ENCODE results near the gene ZNF175.
A peak's percentile ranks its signal among the peaks of the same experiment; 100 is the strongest.

ZNF175 gene

GRCh38 chr19:51570962-51571575 is at the start of gene ZNF175:
Gene ZNF175 (plus strand): TSS chr19:51571283. CDS start chr19:51573330, 2,047 bp downstream.
- DNase-seq (ENCODE audit: low read depth in 2 of 2, low spot score in 1 of 2): peak; percentile 45 to 74

DNA sequence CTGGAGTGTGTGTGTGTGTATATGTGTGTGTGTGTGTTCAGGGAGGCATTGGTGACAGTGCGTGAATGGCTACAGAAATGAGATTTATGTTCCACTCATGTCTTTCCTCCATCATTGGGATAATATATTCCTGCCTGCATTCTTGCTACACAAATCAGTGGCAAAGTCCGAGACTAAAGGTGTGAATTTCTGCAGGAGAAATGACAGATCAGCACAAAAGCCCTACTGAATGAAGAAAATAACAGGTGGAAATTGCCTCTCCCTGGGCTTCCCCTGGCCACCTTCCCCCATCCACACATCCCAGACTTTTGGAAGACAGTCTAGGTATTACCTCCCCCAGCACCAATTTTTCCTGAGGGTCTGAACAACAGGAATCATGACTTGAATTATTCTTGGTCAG is 49.7 kb upstream of the ZNF175 start:
- DNase-seq (ENCODE audit: low read depth in 2 of 2, low spot score in 1 of 2): no peak

- no peak for DNase-seq (ENCODE audit: low read depth in 2 of 2, low spot score in 1 of 2)
Measured at GRCh38 chr19:51521781-51522180, 49.3 kb upstream of the ZNF175 start.

DNA sequence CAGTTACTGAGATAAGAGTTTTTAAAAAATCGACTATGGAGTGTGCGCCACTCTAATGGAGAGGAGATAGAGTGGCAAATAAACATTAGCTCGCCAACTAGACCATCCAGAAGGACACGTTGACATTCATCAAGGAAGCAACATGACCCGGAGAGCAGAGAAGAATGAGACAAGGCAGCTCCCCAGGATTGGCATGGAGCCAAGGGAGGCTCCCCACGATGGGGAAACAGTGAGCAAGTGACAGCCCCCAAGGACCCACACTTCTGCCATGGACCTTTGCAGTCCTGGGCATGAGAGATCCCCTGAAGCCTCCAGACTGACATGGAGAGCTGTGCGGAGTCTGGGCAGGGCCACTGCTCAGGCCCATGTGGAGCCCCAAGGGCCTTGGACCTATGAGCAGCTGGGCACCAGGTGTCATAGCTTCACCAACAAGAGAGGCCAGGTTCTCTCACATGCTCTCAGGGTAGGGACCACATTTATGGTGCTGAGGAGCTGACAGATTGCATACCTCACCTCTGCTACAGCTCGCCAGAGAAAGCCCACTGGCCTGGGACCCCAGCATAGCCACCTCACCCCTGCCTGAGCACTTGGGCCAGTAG is 46.3 kb upstream of the ZNF175 start:
- DNase-seq (ENCODE audit: low read depth in 2 of 2, low spot score in 1 of 2): no peak

GRCh38 chr19:51525651-51526050 is 45.4 kb upstream of the ZNF175 start:
- DNase-seq (ENCODE audit: low read depth in 2 of 2, low spot score in 1 of 2): no peak

- DNase-seq (ENCODE audit: low read depth in 2 of 2, low spot score in 1 of 2): no peak
Measured at GRCh38 chr19:51529301-51529700, 41.8 kb upstream of the ZNF175 start.

DNA sequence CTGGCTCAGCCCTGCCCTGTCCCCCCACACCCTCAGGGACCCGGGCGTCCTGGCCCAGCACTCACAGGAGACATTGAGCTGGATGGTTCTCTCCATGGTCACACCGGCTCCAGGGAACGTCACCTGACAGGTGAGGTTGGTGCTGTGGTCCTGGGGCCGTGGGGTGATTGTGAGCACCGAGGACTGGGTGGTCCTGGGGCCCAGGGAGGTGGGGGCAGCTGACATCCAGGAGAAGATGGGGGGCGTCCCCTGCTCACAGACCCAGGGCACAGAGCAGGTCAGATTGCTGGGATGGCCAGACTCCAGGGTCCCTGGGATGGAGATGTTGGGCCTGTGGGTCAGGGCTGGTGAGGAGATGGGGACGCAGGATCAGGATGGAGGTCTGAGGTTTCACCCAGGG is 40.5 kb upstream of the ZNF175 start:
- no peak for DNase-seq (ENCODE audit: low read depth in 2 of 2, low spot score in 1 of 2)

DNA sequence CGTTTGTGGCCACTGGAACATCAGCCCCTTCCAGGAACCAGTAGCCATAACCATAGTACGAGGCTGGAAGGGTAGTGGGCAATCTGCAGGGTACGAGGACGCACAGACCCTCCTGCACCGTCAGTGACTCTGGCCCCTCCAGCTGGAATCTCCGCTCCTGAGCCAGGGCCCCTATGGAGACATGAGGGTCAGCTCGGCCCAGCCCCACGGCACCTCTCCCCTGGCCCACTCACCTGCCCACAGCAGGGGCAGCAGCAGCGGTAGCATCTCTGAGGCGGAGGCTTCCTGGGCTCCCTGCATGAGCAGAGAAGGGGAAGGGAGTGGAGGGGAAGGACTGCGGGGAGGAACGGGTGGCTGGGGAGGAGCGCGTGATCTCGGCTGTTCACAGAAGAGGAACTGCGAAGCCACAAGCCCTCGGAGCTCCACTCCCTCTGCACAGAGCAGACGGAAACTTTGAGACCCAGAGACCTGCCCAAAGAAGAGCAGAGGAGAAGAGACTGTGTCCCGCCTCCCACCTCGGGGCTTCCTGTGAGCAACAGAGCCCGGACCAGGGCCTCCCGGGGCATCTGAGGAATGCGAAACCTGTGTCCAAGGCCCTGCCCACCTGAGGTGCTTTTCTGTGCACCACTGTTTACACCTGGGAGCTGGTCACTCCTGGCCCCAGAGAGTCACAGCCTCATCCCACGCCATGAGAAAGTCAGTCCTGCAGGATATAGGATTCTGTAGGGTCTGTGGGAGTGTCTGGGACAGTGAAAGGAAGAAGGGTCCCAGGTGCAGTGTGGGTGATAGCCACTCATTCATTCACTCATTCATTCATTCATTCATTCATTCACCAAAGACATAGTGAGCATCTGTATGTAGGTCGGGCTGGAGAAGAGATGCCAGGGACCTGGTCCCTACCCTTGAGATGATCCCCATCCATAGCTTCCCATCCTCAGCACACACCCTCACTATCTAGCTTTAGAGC is 39.5 kb upstream of the ZNF175 start, which contains the start of gene SIGLEC6:
TSS of gene SIGLEC6 (minus strand) at position 322 of the 967 bp plus-strand sequence. CDS start at position 300, 22 bp downstream.
- peak in 1 of 2 donors; percentile 22 for DNase-seq (ENCODE audit: low read depth in 2 of 2, low spot score in 1 of 2)

- DNase-seq (ENCODE audit: low read depth in 2 of 2, low spot score in 1 of 2): no peak
Measured at GRCh38 chr19:51535535-51535934, 35.5 kb upstream of the ZNF175 start.

GRCh38 chr19:51539821-51540366 is 31.2 kb upstream of the ZNF175 start:
- no peak for DNase-seq (ENCODE audit: low read depth in 2 of 2, low spot score in 1 of 2)

- DNase-seq (ENCODE audit: low read depth in 2 of 2, low spot score in 1 of 2): no peak
Measured at GRCh38 chr19:51541458-51542357, 29.4 kb upstream of the ZNF175 start.

DNA sequence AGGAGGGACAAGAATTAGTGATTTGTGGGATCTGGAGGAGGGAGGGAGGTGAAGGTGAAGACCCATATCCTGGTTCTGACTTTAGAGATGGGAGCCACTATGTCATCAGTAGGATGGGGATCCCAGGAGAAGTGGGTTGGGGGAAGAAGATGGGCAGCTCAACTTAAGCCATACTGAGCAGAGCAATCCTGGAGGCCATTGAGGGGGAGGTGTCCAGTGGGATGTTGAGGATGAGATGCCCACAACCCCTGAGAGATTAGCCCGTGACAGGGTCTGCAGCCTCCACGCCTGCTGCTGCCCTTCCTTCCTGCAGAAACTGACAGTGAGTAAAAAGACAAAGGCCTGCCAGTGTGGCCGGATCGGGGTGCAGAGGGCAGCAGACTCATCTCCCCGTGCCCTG is 28.4 kb upstream of the ZNF175 start:
- DNase-seq (ENCODE audit: low read depth in 2 of 2, low spot score in 1 of 2): no peak

DNA sequence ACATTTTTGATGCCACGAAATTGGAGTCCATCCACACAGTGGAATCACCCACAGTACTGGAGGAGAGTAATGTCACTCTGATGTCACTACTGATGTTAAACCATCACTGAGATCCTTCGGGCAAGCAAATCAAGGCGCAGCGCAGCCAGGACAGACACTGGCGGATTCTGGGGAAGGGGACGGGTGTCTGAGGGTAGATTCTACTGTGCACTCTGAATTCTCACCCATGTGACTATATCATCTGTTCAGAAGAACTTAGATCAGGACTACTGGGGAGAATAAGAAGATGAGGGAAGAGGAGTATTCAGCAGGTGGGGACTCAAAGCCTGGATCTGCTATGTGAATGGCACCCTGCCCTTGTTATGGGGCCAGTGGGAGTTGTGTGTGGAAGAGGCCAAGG is 27.0 kb upstream of the ZNF175 start:
- no peak for DNase-seq (ENCODE audit: low read depth in 2 of 2, low spot score in 1 of 2)

GRCh38 chr19:51546107-51546649 is 24.9 kb upstream of the ZNF175 start:
- DNase-seq (ENCODE audit: low read depth in 2 of 2, low spot score in 1 of 2): no peak

DNA sequence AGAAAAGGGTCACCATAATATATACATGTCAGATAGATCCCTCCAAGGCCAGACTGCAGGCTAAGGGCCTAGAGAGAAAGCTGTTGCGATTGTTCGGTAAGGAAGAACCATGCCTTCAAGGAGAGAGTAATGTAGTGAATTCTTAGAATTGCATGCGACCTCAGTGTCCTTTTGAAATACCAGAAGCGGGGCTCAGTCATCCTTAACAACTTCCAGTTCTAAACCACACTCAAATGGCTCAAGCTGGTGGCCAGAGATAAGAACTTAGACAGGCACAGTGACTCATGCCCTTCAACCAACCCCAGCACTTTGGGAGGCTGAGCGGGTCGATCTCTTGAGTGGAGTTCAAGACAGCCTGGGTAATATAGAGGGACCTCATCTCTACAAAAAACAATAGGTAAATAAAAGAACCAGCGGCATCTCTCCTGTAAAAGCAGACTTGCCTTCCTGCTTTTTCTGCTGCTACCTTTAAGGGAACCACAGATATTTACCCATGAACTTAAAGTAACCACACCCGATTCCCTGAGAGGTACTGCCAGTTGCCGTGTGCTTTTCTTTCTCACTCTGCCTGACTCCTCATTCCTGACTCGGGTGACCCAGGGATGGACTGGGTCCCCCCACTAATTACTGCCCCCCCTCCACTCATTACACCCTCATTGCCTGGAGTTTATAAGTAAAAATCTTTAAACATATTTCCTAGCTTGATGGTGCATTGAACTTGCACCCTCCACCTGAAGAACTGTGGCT is 24.3 kb upstream of the ZNF175 start:
- no peak for DNase-seq (ENCODE audit: low read depth in 2 of 2, low spot score in 1 of 2)

GRCh38 chr19:51547397-51548212 is 23.5 kb upstream of the ZNF175 start:
- DNase-seq (ENCODE audit: low read depth in 2 of 2, low spot score in 1 of 2): no peak

DNA sequence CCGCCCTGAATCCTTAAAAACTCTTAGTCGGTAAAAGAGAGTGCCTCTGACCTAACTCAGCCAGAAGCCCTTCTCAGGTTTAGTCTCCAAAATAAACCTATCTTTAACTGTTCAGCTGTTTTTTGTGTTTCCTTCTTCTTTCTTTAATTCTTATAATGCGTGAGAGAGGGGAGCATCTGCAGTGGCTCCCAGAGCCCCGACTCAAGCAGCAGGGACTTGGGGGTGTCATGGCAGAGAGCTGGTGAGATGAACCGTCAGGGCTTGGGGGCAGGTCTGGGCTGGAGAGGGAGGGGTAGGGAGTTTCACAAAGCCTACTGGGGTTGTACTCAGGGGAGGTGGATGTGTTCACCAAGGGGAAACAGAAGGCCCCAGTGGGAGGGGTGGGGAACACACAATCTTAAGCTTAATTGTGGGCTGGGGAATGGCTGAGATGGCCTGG is 22.9 kb upstream of the ZNF175 start:
- DNase-seq (ENCODE audit: low read depth in 2 of 2, low spot score in 1 of 2): no peak

DNA sequence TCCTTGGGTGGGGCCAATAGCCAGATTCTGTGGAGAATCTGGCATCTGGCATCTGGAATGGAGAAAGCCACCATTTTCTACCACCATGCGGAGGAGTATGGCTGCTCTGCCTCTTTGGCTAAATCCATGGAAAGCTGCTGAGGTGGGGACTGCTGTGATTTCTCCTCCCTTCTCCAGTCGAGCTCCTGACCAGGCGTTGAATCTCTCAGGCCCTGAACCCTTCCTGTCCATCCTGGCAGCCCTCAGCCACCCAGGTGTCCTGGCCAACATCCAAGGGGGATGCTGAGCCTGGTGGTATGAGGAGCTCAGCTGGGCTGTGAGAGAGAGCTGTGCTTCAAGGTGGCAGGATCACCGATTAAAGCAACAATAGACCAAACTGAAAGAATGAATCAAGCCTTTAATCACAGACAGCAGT is 22.2 kb upstream of the ZNF175 start:
- DNase-seq (ENCODE audit: low read depth in 2 of 2, low spot score in 1 of 2): no peak

Data from stimulated activated CD8-positive, alpha-beta memory T cell treated with anti-CD3 and anti-CD28 coated beads, Interleukin-4, amount 100 ng/mL, for 1 hour (primary cell).